Stimulated activated CD8-positive, alpha-beta memory T cell treated with anti-CD3 and anti-CD28 coated beads, Interleukin-15, amount 100 ng/mL, for 48 hours (primary cell): Measurements from ENCODE around the gene GGT7.
"Not testable (repeated sequence)": the region's sequence is repeated elsewhere in the genome, so short reads cannot be mapped to it uniquely, and the experiment has no call there.

Experiments used
- DNase-seq, 2 donors: peaks; one replicate each; pipeline ENCODE4 v3.0.0-alpha.2; 2020; ENCODE audit warnings: low read depth in 2 of 2

GGT7 gene

DNA sequence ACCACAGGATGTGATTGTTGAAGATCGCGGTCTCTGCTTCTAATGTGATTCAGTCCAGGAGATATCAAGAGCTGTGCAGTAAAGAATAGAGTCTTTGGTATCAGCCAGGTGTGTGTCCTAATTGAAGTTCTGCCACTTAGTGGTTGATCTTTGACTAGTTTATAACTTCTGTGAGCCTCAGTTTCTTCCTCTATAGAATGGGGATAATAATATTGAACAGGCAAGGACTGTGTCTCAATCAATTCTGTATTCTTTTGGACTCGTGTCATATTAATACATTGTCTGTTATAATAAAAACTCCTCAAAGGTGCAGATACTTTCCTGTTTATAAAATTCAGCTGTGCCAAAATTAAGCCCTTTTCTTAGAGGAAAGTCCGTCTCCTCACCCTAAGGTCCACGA is 24.1 kb downstream of the GGT7 start:
- no peak for DNase-seq

DNA sequence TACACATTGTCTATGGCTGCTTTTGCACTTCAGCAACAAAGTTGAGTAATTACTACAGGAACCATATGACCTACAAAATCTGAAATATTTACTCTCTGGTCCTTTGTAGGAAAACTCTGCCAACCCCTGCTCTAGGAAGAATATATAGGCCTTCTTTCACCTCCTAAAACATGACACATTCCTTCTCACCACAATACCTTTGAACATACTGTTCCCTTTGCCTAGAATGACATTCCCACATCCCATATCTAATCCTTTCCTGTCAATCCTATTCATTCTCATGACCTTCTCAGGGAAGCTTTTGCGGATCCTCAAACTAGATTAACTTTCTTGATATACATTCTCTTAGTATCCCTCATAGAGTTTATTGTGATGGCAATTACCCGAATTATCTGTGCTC is 29.2 kb downstream of the GGT7 start:
- DNase-seq, result no peak

DNA sequence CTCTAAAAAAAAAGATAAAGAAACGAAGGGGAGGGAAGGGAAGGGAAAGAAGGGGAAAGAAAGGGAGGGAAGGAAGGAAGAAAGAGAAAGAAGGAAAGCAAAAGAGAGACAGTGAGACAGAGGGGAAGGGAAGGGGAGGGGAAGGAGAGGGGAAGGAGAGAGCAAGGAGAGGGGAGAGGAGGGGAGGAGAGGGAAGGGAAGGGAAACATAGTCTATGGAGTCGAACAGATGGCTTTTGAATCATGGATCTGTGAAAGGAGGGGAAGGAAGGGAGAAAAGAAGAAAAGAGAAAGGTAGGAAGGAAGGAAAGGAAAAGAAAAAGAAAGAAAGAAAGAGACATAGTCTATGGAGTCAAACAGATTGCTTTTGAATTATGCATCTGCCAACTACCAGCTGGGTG is 30.5 kb downstream of the GGT7 start:
- no peak for DNase-seq

- DNase-seq, result no peak
Observed at GRCh38 chr20:34834459-34834893, 38.2 kb downstream of the GGT7 start.

GRCh38 chr20:34831936-34832335 is 40.7 kb downstream of the GGT7 start:
- DNase-seq, result no peak

GRCh38 chr20:34829191-34829590 is 43.5 kb downstream of the GGT7 start:
- DNase-seq, result no peak

- peak; percentile 74 for DNase-seq
Observed at GRCh38 chr20:34825530-34826362, 46.9 kb downstream of the GGT7 start, which contains the start of gene NCOA6. TSS of gene NCOA6 (minus strand) at chr20:34825651. CDS start at chr20:34782355, 43,296 bp downstream.

DNA sequence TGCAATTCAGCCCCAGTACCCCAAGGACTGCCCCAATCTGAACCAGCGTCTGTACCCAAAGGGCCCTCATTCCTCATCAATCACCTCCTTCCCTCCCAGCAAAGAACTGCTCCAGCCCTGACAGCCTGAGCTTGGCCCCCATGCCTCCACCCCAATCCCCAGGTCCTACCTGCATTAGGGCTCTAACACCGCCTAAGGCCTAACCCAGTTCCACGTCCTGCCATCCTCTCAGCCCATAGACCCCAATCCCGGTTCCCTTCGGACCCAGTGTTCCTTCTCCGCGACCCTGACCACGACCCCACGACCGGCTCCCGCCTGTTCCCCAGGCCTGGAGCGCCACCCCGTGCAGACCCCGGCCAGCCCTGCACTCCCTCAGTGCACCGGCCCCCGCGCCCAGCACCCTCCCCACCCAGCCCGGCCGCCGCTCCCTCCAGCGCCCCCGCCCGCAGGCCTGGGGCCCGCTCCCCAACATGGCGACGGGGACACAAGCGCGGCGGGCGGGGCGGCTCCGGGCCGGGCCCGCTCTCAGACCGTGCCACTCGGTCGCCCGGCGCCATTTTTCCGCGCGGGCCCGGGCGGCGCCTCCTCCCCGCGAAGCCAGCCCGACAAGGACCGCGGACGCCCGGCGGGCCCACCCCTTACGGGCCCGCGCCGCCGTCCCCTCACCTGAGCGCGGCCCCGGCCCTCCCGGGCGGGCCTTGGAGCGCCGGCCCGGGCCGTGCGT is 47.7 kb downstream of the GGT7 start:
- DNase-seq, result peak; percentile 43 to 51

DNA sequence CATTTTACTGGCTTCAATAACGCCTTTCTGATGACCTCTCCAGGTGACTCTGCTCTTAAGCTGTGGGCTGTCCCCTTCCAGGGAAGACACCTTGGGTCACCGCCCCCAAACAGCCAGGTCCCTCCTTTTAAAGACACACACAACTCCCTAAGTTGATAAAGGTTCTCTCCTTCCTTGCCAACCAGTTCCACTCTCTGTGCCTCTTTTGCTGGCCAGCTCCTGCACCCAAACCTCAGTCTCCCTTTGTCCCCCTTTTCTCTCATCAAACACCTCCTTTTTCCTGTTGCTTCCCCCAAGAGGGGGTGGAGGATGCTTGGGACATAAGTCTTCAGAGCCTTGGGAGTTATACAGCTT is 48.2 kb downstream of the GGT7 start:
- peak; percentile 53 to 71 for DNase-seq

- no peak for DNase-seq
Observed at GRCh38 chr20:34824026-34824425, 48.6 kb downstream of the GGT7 start.

- no peak for DNase-seq
Observed at GRCh38 chr20:34820805-34821578, 51.7 kb downstream of the GGT7 start.

DNA sequence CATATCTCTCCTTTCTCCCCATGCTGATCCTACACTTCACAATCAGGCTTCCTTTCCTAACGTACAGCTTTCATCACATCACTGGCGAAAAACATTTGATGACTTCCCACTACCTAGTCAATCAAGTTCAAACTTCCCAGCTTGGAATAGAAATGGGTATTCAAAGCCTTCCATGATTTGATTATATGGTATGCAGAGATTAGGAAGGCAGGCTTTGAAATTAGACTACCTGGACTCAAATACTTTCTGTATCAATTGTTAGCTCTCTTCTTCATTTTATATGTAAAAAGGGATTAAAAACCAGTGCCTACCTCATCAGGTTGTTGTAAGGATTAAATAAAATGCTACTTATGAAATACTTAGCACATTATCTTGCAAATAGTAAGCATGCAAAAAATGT is 54.9 kb downstream of the GGT7 start:
- no peak for DNase-seq

DNA sequence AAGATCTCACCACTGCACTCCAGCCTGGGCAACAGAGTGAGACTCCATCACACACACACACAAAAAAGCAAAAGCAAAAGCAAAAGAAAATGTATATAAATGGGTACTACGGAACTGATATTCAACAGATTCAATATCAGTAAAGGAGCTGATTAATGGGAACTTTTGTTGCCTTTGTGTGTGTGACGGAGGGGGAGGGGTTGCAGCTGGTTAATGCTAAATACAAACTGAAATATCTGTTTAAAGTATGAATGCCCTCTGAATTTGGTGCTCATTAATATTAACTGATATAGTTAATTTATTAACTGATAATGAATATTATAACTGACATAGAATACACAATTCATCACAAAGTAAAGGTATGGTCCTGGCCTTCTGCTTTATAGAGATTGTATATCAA is 55.6 kb downstream of the GGT7 start:
- DNase-seq, result no peak

GRCh38 chr20:34815636-34816035 is 57.0 kb downstream of the GGT7 start:
- no peak for DNase-seq

DNA sequence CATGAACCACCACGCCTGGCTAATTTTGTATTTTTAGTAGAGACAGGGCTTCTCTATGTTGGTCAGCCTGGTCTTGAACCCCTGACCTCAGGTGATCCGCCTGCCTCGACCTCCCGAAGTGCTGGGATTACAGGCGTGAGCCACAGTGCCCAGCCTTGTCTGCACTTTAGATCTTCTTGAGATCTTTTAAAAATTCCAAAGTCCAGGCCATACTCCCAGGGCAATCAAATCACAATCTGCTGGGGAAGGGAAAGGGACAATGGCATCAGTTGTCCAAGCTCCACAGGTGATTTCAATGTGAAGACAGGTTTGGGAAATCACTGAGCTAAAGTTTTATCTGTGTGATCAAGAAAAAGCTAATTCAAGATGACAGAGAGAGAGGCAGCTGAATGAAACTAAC is 64.1 kb downstream of the GGT7 start:
- no peak for DNase-seq

- DNase-seq, result not testable (repeated sequence)
Observed at GRCh38 chr20:34807944-34808465, 64.7 kb downstream of the GGT7 start.

DNA sequence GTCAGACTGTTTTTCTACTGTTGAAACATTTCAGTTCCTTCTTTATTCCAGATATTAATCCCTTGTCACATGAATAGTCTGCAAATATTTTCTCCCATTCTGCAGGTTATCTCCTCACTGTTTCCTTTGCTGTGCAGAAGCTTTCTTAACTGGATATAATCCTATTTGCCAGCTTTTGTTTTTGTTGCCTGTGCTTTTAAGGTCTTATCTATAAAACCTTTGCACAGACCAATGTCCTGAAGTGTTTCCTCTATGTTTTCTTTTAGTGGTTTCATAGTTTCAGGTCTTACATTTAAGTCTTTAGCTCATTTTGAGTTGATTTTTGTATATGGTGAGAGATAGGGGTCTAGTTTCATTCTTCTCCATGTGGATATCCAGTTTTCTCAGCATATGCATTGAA is 66.4 kb downstream of the GGT7 start:
- DNase-seq, result no peak

GRCh38 chr20:34798871-34799270 is 73.8 kb downstream of the GGT7 start:
- no peak for DNase-seq

DNA sequence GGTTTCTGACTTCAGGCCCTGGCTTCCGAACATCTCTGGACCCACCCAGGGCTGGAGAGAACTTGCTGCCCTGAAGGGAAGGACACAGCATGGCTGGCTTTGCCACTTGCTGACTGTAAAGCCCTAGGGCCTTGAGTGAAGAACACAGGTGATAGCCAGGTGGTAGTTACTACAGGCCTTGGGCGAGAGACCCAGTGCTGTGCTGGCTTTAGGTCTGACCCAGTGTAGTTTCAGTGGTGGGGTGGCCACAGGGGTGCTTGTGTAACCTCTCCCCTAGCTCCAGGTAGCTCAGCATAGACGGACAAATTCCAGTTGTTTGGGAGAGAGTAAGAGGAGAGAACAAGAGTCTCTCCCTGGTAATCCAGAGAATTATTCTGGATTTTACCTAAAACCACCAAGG is 74.3 kb downstream of the GGT7 start:
- DNase-seq, result no peak

GRCh38 chr20:34797012-34797995 is 75.4 kb downstream of the GGT7 start:
- no peak for DNase-seq
